SK-N-SH treated with all-trans-retinoic acid at 6 μM for 48 hours (cell line): Measurements from ENCODE around the gene ANTXRL.

Source experiments
- ARNTL ChIP-seq: fragments of 450-650 bp; formaldehyde crosslinking; IDR thresholded peaks from 2 replicates; pipeline ENCODE4 v1.5.0; 2020; ENCODE audit warnings: low read depth, mild to moderate bottlenecking, moderate library complexity, borderline replicate concordance
- ISL1 ChIP-seq: fragments of 250-450 bp; sonication (Bioruptor Pico); IDR thresholded peaks from 2 replicates; pipeline ENCODE4 v2.1.2; 2022; ENCODE audit warnings: mild to moderate bottlenecking, moderate library complexity
- PPARA ChIP-seq: fragments of 250-450 bp; sonication (Bioruptor Pico); IDR thresholded peaks from 2 replicates; pipeline ENCODE4 v1.5.0; 2020; ENCODE audit warnings: mild to moderate bottlenecking, borderline replicate concordance
- RARB ChIP-seq: fragments of 250-450 bp; sonication (Bioruptor Pico); IDR thresholded peaks from 2 replicates; pipeline ENCODE4 v1.8.0; 2021; ENCODE audit warnings: mild to moderate bottlenecking, moderate library complexity
- TCF4 ChIP-seq: fragments of 250-450 bp; sonication (Bioruptor Pico); IDR thresholded peaks from 2 replicates; pipeline ENCODE4 v1.8.0; 2021; ENCODE audit warnings: mild to moderate bottlenecking, moderate library complexity, borderline replicate concordance
- TOX ChIP-seq: fragments of 250-450 bp; sonication (Bioruptor Pico); IDR thresholded peaks from 2 replicates; pipeline ENCODE4 v1.8.0; 2021; ENCODE audit warnings: mild to moderate bottlenecking, moderate library complexity, borderline replicate concordance
- ZFP30 ChIP-seq: fragments of 450-650 bp; formaldehyde crosslinking; IDR thresholded peaks from 2 replicates; pipeline ENCODE4 v1.5.0; 2022; ENCODE audit warnings: mild to moderate bottlenecking, moderate library complexity
- ZNF565 ChIP-seq: fragments of 450-650 bp; formaldehyde crosslinking; conservative IDR thresholded peaks from 2 replicates; pipeline ENCODE4 v1.5.0; 2020; ENCODE audit warnings: low read depth, mild to moderate bottlenecking, moderate library complexity
- ZNF70 ChIP-seq: fragments of 450-650 bp; formaldehyde crosslinking; IDR thresholded peaks from 2 replicates; pipeline ENCODE4 v1.5.0; 2020; ENCODE audit warnings: mild to moderate bottlenecking, moderate library complexity
- ZNF8 ChIP-seq: fragments of 450-650 bp; formaldehyde crosslinking; IDR thresholded peaks from 2 replicates; pipeline ENCODE4 v1.5.0; 2020; ENCODE audit warnings: mild to moderate bottlenecking, moderate library complexity
- TF ChIP-seq, protein P1 (sequence below): fragments of 250-450 bp; sonication (Bioruptor Pico); IDR thresholded peaks from 2 replicates; pipeline ENCODE4 v1.8.0; 2020; ENCODE audit warnings: mild to moderate bottlenecking, moderate library complexity, borderline replicate concordance
- TF ChIP-seq, protein P2 (sequence below): fragments of 250-450 bp; sonication (Bioruptor Pico); IDR thresholded peaks from 2 replicates; pipeline ENCODE4 v1.8.0; 2021; ENCODE audit warnings: low read depth, mild to moderate bottlenecking, moderate library complexity, borderline replicate concordance
- TF ChIP-seq, protein P3 (sequence below): fragments of 250-450 bp; sonication (Bioruptor Pico); IDR thresholded peaks from 2 replicates; pipeline ENCODE4 v1.5.1; 2020; ENCODE audit warnings: low read depth, mild to moderate bottlenecking, moderate library complexity

DNA sequence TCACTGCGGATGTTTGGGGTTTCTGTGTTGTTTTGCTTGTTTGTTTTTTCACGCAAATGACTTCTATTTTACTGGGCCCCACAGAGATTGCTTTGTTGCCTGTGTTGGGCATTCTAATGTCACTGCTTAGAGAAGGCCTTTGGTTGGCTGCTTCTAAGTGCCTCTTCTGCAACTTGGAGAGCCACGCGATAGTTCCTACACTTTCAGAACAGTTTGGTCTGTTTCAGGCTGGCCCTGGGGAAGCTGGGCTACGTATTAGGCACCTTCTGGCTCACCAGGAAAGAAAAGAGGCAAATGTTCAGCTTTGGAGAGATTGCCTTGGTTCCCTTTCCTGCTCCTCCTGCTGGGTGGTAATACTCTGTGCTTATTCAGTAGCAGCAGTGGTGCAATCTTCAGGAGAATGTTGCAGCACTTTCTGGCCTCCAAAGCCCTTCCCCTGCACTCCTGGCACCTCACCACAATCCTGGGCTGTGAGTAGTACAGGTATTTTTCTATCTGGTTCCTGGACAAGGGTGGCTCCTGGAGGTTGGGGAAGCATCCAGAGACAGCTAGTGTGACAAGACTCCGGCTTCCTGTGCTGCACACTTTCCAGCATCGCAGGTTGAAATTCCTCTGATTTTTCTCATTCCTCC, 1.2 kb downstream of the ANTXRL start:
- TF ChIP-seq ZFP30 (no peak), ZNF70 (CRISPR knock-in tag) (no peak), ZNF565 (CRISPR knock-in tag) (no peak), RARB (CRISPR knock-in tag) (no peak), ARNTL (CRISPR knock-in tag) (no peak), ZNF8 (no peak), PPARA (CRISPR knock-in tag) (no peak), TCF4 (CRISPR knock-in tag) (no peak), ISL1 (CRISPR knock-in tag) (no peak), TOX (CRISPR knock-in tag) (no peak)
- TF ChIP-seq, protein P1, sequence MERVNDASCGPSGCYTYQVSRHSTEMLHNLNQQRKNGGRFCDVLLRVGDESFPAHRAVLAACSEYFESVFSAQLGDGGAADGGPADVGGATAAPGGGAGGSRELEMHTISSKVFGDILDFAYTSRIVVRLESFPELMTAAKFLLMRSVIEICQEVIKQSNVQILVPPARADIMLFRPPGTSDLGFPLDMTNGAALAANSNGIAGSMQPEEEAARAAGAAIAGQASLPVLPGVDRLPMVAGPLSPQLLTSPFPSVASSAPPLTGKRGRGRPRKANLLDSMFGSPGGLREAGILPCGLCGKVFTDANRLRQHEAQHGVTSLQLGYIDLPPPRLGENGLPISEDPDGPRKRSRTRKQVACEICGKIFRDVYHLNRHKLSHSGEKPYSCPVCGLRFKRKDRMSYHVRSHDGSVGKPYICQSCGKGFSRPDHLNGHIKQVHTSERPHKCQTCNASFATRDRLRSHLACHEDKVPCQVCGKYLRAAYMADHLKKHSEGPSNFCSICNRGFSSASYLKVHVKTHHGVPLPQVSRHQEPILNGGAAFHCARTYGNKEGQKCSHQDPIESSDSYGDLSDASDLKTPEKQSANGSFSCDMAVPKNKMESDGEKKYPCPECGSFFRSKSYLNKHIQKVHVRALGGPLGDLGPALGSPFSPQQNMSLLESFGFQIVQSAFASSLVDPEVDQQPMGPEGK (CRISPR knock-in tag), result no peak
- TF ChIP-seq, protein P2, sequence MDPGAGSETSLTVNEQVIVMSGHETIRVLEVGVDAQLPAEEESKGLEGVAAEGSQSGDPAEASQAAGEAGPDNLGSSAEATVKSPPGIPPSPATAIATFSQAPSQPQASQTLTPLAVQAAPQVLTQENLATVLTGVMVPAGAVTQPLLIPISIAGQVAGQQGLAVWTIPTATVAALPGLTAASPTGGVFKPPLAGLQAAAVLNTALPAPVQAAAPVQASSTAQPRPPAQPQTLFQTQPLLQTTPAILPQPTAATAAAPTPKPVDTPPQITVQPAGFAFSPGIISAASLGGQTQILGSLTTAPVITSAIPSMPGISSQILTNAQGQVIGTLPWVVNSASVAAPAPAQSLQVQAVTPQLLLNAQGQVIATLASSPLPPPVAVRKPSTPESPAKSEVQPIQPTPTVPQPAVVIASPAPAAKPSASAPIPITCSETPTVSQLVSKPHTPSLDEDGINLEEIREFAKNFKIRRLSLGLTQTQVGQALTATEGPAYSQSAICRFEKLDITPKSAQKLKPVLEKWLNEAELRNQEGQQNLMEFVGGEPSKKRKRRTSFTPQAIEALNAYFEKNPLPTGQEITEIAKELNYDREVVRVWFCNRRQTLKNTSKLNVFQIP (CRISPR knock-in tag), result no peak
- TF ChIP-seq, protein P3, sequence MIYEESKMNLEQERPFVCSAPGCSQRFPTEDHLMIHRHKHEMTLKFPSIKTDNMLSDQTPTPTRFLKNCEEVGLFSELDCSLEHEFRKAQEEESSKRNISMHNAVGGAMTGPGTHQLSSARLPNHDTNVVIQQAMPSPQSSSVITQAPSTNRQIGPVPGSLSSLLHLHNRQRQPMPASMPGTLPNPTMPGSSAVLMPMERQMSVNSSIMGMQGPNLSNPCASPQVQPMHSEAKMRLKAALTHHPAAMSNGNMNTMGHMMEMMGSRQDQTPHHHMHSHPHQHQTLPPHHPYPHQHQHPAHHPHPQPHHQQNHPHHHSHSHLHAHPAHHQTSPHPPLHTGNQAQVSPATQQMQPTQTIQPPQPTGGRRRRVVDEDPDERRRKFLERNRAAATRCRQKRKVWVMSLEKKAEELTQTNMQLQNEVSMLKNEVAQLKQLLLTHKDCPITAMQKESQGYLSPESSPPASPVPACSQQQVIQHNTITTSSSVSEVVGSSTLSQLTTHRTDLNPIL (CRISPR knock-in tag), result no peak
